HG02571 (cell line): ENCODE results near the gene SAMD11.
"Not testable (repeated sequence)": the region's sequence is repeated elsewhere in the genome, so short reads cannot be mapped to it uniquely, and the experiment has no call there.

ENCODE experiments used
- ATAC-seq: cut with Tn5 transposase; IDR thresholded peaks from one replicate; pipeline ENCODE4 v1.9.1; 2021; ENCODE audit warnings: mild to moderate bottlenecking, moderate library complexity; ENCODE audit not compliant: unreplicated experiment

The SAMD11 gene

DNA sequence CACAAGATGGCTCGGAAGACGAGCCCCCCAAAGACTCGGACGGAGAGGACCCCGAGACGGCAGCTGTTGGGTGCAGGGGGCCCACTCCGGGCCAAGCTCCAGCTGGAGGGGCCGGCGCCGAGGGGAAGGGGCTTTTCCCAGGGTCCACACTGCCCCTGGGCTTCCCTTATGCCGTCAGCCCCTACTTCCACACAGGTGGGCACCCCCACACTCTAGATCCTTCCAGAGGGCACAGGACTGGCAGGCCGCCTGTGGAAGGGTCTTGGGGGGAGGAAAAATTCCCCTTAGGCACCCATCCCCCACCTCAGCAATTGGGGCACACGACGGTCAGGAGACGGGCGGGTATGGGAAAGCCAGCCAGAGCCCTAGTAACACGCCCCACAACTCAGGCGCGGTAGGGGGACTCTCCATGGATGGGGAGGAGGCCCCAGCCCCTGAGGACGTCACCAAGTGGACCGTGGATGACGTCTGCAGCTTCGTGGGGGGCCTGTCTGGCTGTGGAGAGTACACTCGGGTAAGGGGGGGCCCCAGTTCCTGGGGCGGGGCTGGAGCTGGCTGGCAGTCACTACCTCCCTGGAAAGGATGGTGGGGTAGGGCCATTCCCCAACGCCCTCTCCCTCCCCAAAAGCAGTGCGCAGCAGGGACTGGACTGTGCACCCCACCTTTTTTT lies 19.3 kb downstream of the SAMD11 start:
- ATAC-seq = no peak

DNA sequence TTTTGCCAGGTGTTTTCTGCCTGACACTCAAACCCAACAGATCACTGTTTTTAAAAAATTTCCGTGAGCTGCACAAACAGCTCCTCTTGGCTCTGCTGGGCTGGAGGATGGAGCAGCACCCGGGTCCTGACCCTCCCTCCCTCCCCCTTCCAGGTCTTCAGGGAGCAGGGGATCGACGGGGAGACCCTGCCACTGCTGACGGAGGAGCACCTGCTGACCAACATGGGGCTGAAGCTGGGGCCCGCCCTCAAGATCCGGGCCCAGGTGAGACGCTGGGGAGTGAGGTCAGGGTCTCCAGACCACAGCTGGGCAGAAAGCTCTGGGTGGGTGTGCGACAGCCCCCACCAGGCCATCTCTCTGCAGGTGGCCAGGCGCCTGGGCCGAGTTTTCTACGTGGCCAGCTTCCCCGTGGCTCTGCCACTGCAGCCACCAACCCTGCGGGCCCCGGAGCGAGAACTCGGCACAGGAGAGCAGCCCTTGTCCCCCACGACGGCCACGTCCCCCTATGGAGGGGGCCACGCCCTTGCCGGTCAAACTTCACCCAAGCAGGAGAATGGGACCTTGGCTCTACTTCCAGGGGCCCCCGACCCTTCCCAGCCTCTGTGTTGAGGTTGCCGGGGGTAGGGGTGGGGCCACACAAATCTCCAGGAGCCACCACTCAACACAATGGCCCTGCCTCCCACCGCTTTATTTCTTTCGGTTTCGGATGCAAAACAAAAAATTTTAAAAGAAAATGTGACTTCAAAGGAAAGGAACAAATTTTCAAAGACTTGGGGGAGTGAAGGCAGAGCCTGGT lies 20.0 kb downstream of the SAMD11 start:
- no peak for ATAC-seq

DNA sequence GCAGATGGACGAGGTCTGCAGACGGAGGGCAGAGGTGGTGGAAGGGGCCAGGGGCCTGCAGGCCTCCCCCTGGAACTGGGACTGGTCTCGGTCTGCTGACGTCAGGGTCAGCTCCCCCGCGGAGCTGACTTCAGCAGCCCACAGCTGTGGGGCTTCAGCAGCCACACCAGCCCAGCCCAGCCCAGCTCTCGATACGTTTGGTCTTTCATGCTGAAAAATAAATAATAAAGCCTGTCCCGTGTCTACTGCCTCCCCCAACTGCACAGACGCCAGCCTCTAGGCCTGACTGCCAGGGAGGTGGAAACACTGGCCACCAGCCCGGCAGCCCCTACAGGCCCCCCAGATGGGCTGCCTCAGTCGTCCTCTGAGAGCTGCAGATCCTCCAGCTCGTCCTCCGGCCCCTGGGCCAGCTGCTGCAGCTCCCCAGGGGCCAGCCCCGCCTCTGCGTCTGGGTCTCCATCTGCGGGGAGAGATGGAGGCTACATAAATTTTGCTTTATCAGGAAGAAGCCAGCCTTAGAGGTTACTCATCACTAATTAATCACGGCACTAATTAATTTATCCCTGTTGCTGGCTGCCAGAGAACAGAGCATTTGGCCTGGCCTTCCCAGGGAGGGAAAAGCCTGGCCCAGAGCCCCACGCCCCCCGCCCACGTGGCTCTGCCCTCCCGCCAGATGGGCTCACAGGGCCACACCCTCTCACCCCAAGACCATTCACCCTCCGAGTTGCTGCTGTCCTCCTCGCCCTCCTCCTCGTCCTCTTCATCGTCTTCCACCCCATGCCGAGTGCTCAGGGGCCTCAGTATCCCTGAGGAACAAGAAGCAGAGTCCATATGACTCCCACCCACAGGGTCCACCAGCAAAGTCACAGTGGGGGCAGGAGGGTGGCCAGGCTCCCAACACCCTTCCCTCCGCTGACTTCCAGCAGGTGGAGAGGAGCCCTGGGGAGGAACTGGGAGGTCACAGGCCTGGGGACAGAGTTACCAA lies 20.9 kb downstream of the SAMD11 start:
- no peak for ATAC-seq

DNA sequence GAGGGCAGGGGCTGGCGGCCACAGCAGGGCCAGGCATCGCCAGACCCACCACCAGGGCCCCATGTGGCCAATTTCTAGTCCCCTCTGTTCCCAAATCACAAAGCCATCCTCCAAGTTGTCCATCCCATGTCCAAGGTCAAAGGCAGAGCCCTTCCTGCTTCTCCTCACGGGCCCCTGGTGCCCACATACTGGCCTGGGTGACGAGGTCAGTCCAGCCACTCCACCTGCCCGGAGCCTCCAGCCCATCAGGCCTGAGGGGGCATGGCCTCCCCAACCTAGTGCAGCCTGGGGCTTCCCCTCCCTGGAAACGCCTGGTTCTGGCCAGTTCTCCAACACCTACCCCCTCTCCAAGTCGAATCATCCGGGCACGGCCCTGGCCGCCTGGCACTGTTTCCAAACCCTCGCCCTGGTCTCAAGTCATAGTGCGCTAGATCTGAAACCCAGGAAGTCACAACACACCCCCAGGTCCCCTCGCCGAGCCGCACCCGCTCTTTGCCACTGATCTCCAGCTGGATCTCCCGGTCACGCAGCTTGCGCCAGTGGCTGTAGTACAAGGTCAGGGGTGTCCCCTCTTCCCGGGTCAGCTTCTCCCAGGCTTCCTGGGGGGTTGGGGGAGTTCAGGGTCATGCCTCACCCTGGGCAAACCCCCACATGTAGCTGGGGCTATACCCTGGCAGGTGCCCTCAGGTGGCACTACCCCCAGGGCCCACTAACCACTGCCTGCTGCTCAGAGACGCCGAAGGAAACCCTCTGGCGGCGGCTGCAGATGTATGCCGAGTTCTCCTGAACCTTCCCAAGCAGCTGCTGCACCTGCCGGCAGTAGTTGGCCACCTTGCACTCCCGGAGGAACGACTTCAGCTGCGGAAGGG lies 22.2 kb downstream of the SAMD11 start:
- ATAC-seq = no peak

DNA sequence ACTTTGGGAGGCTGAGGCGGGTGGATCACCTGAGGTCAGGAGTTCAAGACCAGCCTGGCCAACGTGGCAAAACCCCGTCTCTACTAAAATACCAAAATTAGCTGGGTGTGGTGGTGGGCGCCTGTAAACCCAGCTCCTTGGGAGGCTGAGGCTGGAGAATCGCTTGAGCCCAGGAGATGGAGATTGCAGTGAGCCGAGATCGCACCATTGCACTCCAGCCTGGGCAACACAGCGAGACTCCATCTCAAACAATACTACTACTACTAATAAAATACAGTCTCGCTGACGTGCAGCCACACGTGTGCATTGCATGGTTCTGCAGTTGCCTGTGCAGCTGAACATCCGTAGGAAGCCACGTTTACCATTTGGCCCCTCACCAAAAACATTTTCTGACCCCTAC lies 23.1 kb downstream of the SAMD11 start:
- ATAC-seq = not testable (repeated sequence)

DNA sequence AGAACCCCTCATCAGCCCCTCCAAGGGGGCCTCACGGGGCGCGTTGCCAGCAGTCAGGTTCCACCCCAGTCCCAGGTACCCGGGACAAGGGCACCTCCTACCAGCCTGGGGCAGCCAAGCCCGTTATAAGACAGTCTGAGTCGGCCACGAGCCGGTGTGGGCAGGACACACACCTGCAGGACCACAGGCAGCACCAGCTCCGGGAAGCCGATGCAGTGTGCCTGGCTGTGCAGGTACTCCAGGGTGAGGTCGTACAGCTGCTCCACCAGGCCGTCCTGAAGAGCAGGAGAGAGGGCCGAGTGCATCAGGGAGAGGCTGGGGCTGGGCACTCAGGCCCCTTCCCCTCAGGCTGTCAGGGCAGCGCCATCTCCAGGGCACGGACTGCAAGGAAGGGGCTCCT lies 24.2 kb downstream of the SAMD11 start:
- no peak for ATAC-seq

DNA sequence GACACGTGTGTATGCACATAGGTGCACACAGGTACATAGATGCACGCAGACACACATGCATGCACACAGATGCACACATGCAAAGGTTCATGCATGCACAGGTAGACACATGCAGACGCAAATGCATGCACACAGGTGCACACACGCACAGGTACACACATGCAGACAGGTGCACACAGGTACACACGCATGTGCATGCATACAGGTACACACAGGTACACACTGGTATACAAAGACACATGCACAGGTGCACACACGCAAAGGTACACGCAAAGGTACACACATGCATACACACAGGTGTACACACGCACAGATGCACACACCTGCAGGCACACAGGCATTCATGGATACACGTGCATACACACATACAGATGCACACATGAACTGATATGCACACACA lies 26.5 kb downstream of the SAMD11 start:
- no peak for ATAC-seq

DNA sequence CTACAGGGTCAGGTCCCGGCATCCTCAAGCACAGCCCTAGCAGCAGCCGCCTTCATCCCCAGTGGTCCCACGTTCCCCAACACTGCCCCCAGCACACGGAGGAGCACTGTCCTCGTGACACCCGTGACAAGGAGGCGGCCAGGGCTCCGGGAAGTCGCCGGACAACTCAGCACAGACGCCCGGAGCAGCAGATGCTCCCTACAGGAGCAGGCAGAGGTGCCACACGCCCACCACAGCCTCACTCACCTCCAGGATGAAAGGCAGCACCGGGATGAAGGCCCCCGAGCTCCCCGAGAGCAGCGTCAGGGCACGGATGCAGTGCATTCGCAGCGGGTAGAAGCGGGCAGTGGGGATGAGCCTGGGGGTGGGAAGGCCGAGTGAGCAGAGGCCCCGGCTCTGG lies 27.2 kb downstream of the SAMD11 start:
- no peak for ATAC-seq

DNA sequence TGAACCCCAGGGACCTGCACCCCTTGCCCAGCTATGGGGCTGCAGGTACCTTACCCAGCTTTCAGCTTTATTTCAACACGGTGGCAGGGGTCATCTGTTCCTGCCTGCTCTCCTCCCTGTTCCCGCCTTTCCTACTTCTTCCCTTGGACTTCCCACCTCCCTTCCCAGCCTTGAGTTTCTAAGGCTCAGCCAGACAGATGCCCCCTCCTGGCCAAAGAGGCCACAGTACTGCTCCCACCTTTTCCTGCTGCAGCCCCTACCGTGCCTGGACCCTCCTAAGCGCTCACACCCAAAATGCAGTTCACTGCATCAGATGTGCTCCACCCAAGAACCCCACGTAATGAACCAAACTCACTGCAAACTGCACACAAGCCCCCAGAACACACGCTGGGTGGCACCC lies 27.6 kb downstream of the SAMD11 start:
- ATAC-seq = no peak

DNA sequence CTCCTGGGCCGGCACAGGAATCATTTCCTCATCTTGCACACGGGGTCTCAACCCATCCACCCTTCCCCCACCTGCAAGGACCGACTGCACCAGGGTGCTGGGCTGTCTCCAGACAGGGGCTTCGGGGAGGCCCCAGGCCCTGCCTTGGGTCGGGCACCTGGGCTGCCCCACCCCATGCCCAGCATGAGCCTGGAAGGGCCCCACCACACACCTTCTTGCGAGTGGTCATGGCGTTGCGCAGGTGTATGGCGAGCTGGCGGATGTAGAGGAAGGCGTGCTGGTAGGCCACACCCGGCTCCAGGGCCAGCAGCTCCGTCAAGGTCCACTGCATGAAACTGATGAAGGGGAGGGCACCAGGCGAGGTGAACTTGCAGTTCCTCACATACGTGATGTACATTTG lies 28.5 kb downstream of the SAMD11 start:
- no peak for ATAC-seq

DNA sequence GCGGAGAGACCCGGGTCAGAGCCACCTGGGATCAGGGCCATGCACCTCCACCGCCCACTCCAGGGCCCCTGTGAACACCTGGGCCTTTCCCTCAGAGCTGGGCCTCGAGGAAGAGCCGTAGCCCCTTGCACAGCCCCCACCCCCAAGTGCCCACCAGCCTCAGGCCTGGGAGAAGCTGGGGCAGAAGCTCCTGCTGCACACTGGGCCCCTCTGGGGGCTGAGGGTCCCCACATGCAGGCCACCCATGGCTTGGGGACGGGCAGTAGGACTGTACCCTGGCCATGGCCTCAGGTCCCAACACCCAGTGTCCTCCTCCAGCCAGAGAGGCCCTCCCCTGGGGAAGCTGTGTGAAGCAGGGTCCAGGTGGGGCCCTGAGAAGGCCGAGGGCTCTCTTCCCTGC lies 28.9 kb downstream of the SAMD11 start:
- ATAC-seq = no peak

DNA sequence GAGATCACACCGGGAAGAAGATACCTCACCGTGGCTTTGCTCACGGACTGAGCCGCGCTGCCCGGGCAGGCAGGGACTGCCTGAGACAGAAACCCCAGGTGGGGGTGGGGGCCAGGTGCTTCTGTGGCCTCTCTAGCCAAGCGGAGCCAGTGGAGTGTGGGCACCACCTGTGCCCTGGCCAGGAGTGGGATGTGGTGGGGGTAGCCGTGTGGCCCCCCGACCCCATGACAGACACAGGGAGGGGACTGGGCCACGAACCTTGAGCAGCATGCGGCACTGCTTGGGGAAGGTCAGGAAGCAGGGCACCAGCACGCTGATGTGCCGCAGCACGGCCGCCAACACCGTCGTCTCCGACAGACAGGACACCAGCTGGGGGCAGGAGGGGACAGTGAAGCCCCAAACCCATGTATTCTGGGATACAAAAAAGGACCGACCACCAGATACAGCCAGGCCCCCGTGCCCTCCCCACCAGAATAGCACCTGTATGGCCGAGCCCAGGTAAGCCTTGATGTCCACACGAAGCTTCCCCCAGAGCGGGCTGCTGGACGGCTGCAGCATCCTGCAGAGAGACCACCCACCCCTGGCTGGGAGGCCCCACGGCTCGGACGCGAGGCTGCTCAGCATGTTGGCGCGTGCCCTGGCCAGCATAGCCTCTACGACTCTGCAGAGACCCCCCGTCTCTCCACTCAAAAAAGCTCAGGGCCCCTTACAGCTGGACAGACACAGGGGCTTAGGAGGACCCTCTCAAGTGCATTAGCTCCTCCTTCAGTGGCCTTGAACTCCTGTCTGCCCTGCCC lies 30.0 kb downstream of the SAMD11 start:
- no peak for ATAC-seq

DNA sequence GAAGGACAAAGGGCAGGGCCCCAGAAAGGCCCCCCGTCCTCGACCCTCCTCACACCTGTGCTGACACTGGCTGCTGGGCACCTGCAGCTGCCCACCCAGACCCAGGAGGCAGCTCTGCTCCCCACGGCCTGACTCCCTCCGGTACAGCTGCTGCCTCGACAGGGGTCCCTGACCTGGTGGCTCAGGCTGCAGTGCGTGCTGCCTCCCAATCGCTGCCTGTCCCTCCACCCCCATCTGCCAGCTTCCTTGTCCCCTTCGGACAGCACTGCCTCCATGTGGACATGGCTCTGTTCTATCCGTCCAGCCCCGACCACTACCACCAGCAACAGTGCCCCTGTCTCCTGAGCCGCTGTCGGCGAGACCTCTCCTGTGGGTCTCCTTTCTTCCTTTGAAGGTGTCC lies 31.2 kb downstream of the SAMD11 start:
- ATAC-seq = no peak

DNA sequence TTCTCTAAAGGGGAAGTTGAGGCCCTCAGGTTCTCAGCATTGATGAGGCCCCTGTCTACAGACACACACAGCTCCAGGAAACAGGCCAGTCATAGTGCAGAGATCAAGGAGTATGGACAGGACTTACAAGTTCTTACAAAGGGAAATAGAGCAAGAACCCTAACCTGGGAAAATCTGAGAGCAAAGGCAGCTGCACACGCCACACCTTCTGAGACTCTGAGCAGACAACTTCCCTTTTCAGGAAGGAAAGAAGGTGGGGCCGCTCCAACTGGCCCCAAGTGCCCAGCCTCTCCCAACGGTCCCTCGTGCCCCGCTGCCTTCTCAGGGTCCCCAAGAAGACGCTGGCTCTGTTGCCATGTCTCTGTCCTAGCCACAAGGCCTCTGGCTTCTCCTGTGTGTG lies 31.8 kb downstream of the SAMD11 start:
- ATAC-seq = no peak

DNA sequence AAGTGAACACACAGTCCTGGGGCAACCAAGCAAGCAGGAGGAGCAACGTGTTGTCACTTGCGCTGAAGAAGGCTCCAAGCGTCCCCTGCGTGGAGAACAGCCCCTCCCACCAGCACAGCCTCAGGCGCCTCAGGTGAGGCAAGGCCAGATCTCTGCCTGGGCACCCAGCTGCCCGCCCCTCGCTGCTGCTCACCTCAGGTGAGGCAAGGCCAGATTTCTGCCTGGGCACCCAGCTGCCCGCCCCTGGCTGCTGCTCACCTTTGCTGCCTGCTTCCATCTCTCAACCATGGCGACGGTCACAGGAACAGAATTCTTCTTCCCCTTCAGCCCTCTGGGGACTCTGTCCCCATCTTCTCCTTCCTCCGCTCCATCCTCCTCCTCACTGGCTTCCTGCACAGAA lies 32.9 kb downstream of the SAMD11 start:
- no peak for ATAC-seq

DNA sequence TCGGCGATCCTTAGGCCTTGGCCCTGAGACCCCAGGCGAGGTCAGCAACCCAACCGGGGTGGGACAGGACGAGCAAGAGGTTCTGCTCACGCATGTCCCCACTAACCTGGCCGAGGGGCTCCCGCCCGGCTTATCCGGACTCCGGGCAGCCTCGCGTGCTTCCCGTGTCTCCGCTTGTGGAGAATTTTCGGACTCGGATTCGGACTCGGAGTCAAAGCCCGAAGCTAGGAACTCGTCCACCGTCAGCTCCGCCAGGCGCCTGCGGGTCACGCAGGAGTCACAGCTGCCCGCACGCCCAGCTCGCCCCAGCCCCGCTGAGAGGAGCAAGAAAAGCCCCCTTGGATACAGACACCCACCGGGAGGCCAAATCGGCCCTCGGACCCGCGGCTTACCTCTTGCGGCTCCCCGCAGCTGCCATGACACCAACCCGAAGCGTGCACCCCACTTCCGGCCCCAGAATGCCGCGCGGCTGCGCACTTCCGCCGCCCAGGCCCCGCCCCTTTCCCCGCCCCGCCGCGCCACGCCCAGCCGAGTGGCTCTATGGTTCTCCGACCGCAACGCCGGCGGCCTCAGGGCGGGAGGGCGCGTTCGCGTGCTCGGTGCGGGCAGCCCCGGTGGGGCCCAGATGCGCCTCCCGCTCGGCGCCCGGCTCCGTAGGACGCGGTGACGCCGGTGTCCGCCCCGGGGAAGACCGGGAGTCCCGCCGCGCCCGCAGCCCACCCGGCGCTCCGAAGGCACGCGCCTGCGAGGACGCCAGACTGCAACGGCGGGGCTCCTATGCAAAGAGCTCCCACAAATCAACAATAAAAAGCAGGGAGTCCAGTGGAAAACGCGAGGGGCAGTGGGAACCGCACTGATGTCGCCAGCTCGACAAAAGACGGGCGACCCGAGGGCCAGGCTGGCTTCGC lies 35.4 kb downstream of the SAMD11 start, which contains the start of gene NOC2L:
TSS of gene NOC2L (minus strand) at position 434 of the 908 bp plus-strand sequence. CDS start at position 418, 16 bp downstream.
- ATAC-seq = peak; percentile 63

DNA sequence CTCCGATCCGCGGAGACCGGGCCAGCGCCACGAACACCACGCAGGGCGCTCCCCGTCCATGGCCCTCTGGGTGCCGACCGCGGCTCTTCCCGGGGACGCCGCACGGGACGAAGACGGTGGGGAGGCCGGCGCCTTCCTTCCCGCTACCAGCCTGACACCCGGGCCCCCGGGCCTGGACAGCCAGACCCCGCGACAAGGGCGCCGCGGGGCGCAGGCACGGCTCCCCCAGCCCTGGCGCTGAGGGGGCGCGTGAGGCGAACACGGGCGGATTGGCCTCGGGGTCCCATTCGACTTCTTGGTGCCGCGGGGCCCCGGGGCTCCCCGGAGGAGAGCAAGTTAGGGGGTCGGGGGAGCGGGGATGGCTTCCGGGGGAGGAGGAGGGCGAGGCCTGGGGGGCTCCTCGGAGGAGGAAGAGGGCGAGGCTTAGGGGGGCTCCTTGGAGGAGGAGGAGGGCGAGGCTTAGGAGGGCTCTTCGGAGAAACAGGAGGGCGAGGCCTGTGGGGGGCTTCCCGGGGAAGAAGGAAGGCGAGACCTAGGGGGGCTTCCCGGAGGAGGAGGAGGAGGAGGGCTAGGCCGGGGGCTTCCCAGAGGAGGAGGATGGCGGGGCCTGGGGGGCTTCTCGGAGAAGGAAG lies 36.1 kb downstream of the SAMD11 start:
- ATAC-seq = no peak
